IMR-90 (cell line): Measurements from ENCODE around the gene PI4K2B. TPM values are rescaled to one million over a fixed set of nuclear protein-coding genes. Genes with fewer than 3 reads are reported as not detected.

Experiments used
- ATAC-seq: fragments of 200-7000 bp; cut with Tn5 transposase; 2 replicates; pipeline ENCODE4 v1.9.1; 2020; ENCODE audit warnings: low read depth, mild to moderate bottlenecking, moderate library complexity
- BruUV-seq: library from RNA; stranded (reverse); fragments of 400-500 nt; replicated peaks from 2 replicates; lab custom pipeline; 2021; lab: Mats Ljungman, UMichigan
- CTCF ChIA-PET: fragments of 300-600 bp; formaldehyde crosslinking; extraction: SDS; loops from one replicate; lab custom pipeline; 2021; ENCODE audit warnings: antibody characterized with exemption; lab: Yijun Ruan, JAX
- POLR2A ChIA-PET: fragments of 300-600 bp; sonication (Branson Sonifier 250); formaldehyde crosslinking; loops from one replicate; lab custom pipeline; 2022; ENCODE audit warnings: antibody characterized with exemption; ENCODE audit not compliant: unreplicated experiment; lab: Charles Lee
- DNase-seq: peaks from one replicate; pipeline ENCODE4 v3.0.0; 2013
- H2AFZ ChIP-seq: replicated peaks from 2 replicates; pipeline ENCODE3; 2013; ENCODE audit warnings: low read length, mild to moderate bottlenecking; ENCODE audit not compliant: poor library complexity
- H2AK5ac ChIP-seq: 2 replicates; pipeline ENCODE4 v1.6.1; 2013; ENCODE audit warnings: low read depth, low read length, inconsistent platforms
- H2AK9ac ChIP-seq: replicated peaks from 2 replicates; pipeline ENCODE3; 2013; ENCODE audit warnings: mild to moderate bottlenecking, low read depth, low read length, moderate library complexity; ENCODE audit not compliant: poor library complexity
- H2BK120ac ChIP-seq: 2 replicates; pipeline ENCODE4 v1.6.1; 2013; ENCODE audit warnings: low read depth, low read length, inconsistent platforms
- H2BK15ac ChIP-seq: 3 replicates; pipeline ENCODE4 v1.6.1; 2013; ENCODE audit warnings: low read depth, low read length, inconsistent platforms
- H2BK20ac ChIP-seq: 2 replicates; pipeline ENCODE4 v1.6.1; 2013; ENCODE audit warnings: low read depth, mild to moderate bottlenecking, inconsistent platforms, low read length, moderate library complexity
- H2BK5ac ChIP-seq: 2 replicates; pipeline ENCODE4 v1.6.1; 2013; ENCODE audit warnings: mild to moderate bottlenecking, low read depth, low read length, inconsistent platforms; ENCODE audit not compliant: poor library complexity, severe bottlenecking
- H3K14ac ChIP-seq: replicated peaks from 2 replicates; pipeline ENCODE4 v1.6.1; 2013; ENCODE audit warnings: low read depth, low read length, inconsistent platforms
- H3K18ac ChIP-seq: 2 replicates; pipeline ENCODE4 v1.6.1; 2013; ENCODE audit warnings: low read depth, low read length, control low read depth
- H3K23ac ChIP-seq: 2 replicates; pipeline ENCODE4 v1.6.1; 2013; ENCODE audit warnings: low read depth, low read length, inconsistent platforms
- H3K27ac ChIP-seq: 2 replicates; pipeline ENCODE4 v1.5.1; 2013; ENCODE audit warnings: mild to moderate bottlenecking, control low read depth, low read length; ENCODE audit not compliant: insufficient read depth
- H3K27me3 ChIP-seq: 2 replicates; pipeline ENCODE4 v1.6.1; 2013; ENCODE audit warnings: low read length; ENCODE audit not compliant: control insufficient read depth, insufficient read depth
- H3K36me3 ChIP-seq: 2 replicates; pipeline ENCODE4 v1.6.1; 2013; ENCODE audit warnings: low read length, mixed read lengths; ENCODE audit not compliant: control insufficient read depth, insufficient read depth
- H3K4ac ChIP-seq: 2 replicates; pipeline ENCODE4 v1.6.1; 2013; ENCODE audit warnings: low read depth, low read length, inconsistent platforms
- H3K4me1 ChIP-seq: 2 replicates; pipeline ENCODE4 v1.6.1; 2013; ENCODE audit warnings: low read length, mixed read lengths; ENCODE audit not compliant: control insufficient read depth, insufficient read depth
- H3K4me2 ChIP-seq: 2 replicates; pipeline ENCODE4 v1.6.1; 2013; ENCODE audit warnings: low read depth, mild to moderate bottlenecking, control low read depth, low read length, moderate library complexity
- H3K4me3 ChIP-seq: 2 replicates; pipeline ENCODE4 v1.5.1; 2013; ENCODE audit warnings: low read depth, mild to moderate bottlenecking, control low read depth, low read length, moderate library complexity; ENCODE audit not compliant: insufficient read depth
- H3K56ac ChIP-seq: 2 replicates; pipeline ENCODE4 v1.6.1; 2013; ENCODE audit warnings: low read length, inconsistent platforms; ENCODE audit not compliant: insufficient read depth; ENCODE audit errors: extremely low read depth
- H3K79me1 ChIP-seq, 2 experiments: 2 replicates each; pipeline ENCODE4 v1.6.1; 2013; ENCODE audit warnings: low read length in 2 of 2, inconsistent platforms in 1 of 2, low read depth in 1 of 2
- H3K9ac ChIP-seq: 2 replicates; pipeline ENCODE4 v1.6.1; 2013; ENCODE audit warnings: low read depth, low read length, control low read depth
- H3K9me1 ChIP-seq: 2 replicates; pipeline ENCODE4 v1.6.1; 2013; ENCODE audit warnings: low read length, inconsistent platforms; ENCODE audit not compliant: insufficient read depth
- H3K9me3 ChIP-seq: 2 replicates; pipeline ENCODE4 v1.6.1; 2013; ENCODE audit warnings: low read length; ENCODE audit not compliant: control insufficient read depth, insufficient read depth
- H4K20me1 ChIP-seq: 2 replicates; pipeline ENCODE4 v1.6.1; 2013; ENCODE audit warnings: low read length, inconsistent platforms; ENCODE audit not compliant: insufficient read depth
- H4K5ac ChIP-seq: 2 replicates; pipeline ENCODE4 v1.6.1; 2013; ENCODE audit warnings: mild to moderate bottlenecking, low read depth, low read length, control low read depth
- H4K8ac ChIP-seq, 2 experiments: 2 replicates each; pipeline ENCODE4 v1.6.1; 2013; ENCODE audit warnings: low read depth in 2 of 2, low read length in 2 of 2, control low read depth in 1 of 2, inconsistent platforms in 1 of 2
- H4K91ac ChIP-seq: 2 replicates; pipeline ENCODE4 v1.6.1; 2013; ENCODE audit warnings: low read depth, low read length, inconsistent platforms; ENCODE audit not compliant: insufficient read depth
- BHLHE40 ChIP-seq: fragments of 150-350 bp; IDR thresholded peaks from 2 replicates; pipeline ENCODE4 v1.6.1; 2016; ENCODE audit warnings: mild to moderate bottlenecking, low read depth, low read length
- CEBPB ChIP-seq: IDR thresholded peaks from 2 replicates; pipeline ENCODE4 v1.6.1; 2012; ENCODE audit warnings: low read depth, low read length, improper control_type of control experiment
- CHD1 ChIP-seq: IDR thresholded peaks from 2 replicates; pipeline ENCODE4 v1.6.1; 2012; ENCODE audit warnings: low read depth, low read length, improper control_type of control experiment
- CTCF ChIP-seq: conservative IDR thresholded peaks from 2 replicates; pipeline ENCODE4 v1.5.1; 2012; ENCODE audit warnings: mild to moderate bottlenecking, low read depth, low read length, improper control_type of control experiment
- FOS ChIP-seq: fragments of 150-350 bp; IDR thresholded peaks from 2 replicates; pipeline ENCODE4 v1.6.1; 2016; ENCODE audit warnings: low read depth, low read length
- MAFK ChIP-seq: IDR thresholded peaks from 2 replicates; pipeline ENCODE4 v1.6.1; 2012; ENCODE audit warnings: low read depth, low read length, improper control_type of control experiment
- MAZ ChIP-seq: IDR thresholded peaks from 2 replicates; pipeline ENCODE4 v1.6.1; 2012; ENCODE audit warnings: low read depth, mild to moderate bottlenecking, low read length, improper control_type of control experiment, moderate library complexity, borderline replicate concordance
- MXI1 ChIP-seq: IDR thresholded peaks from 2 replicates; pipeline ENCODE4 v1.6.1; 2012; ENCODE audit warnings: low read depth, mild to moderate bottlenecking, low read length, moderate library complexity, borderline replicate concordance
- NFE2L2 ChIP-seq: fragments of 150-350 bp; IDR thresholded peaks from 2 replicates; pipeline ENCODE4 v1.6.1; 2016; ENCODE audit warnings: low read depth, mild to moderate bottlenecking, low read length
- POLR2A ChIP-seq: IDR thresholded peaks from 2 replicates; pipeline ENCODE4 v1.6.1; 2012; ENCODE audit warnings: mild to moderate bottlenecking, low read depth, low read length
- RAD21 ChIP-seq: IDR thresholded peaks from 2 replicates; pipeline ENCODE4 v1.6.1; 2012; ENCODE audit warnings: low read length, improper control_type of control experiment
- RCOR1 ChIP-seq: IDR thresholded peaks from 2 replicates; pipeline ENCODE4 v1.6.1; 2012; ENCODE audit warnings: mild to moderate bottlenecking, low read length, improper control_type of control experiment; ENCODE audit not compliant: insufficient replicate concordance
- RFX5 ChIP-seq: IDR thresholded peaks from 2 replicates; pipeline ENCODE4 v1.8.0; 2012; ENCODE audit warnings: low read depth, mild to moderate bottlenecking, low read length, moderate library complexity
- SMC3 ChIP-seq: fragments of 150-350 bp; IDR thresholded peaks from 2 replicates; pipeline ENCODE4 v1.6.1; 2016; ENCODE audit warnings: low read depth, mild to moderate bottlenecking, antibody characterized with exemption, low read length, moderate library complexity
- WGBS, 2 experiments: methylation state at CpG; one replicate each; pipeline versions ENCODE4 v1.1.5 to v1.1.7; 2013; ENCODE audit warnings: missing lambda C conversion rate in 2 of 2; ENCODE audit not compliant: insufficient read length in 1 of 2; ENCODE audit errors: extremely low coverage in 2 of 2; 5-methylcytosine and 5-hydroxymethylcytosine counted together
- dilution Hi-C: fragments of 300-500 bp; cut with HindIII; formaldehyde crosslinking; loops from one replicate; pipeline ENCODE4 v1.14.3; 2018; ENCODE audit warnings: low sequenced_read_pairs; ENCODE audit not compliant: unreplicated experiment
- in situ Hi-C: fragments of 300-500 bp; cut with MboI; formaldehyde crosslinking; loops from 3 replicates; pipeline ENCODE4 v1.14.3; 2019; ENCODE audit warnings: low sequenced_read_pairs, inconsistent platforms, mixed read lengths
- intact Hi-C: fragments of 100-400 bp; cut with micrococcal nuclease; formaldehyde crosslinking; loops from 2 replicates; pipeline ENCODE4 v1.10.0; 2022
- polyA plus RNA-seq, 3 experiments: library from polyadenylated mRNA; depleted of rRNA; stranded (reverse); fragments of >200 nt; gene quantifications; 2 replicates each; pipeline ENCODE4 v1.2.3, GENCODE V29; 2012; ENCODE audit warnings: low replicate concordance in 1 of 3
- total RNA-seq: library from RNA; depleted of rRNA; stranded (reverse); fragments of >200 nt; gene quantifications from 2 replicates; pipeline ENCODE4 v1.2.3, GENCODE V29; 2012
- TF ChIP-seq, protein P1 (sequence below): fragments of 150-350 bp; IDR thresholded peaks from 2 replicates; pipeline ENCODE4 v1.6.1; 2016; ENCODE audit warnings: low read depth, mild to moderate bottlenecking, low read length, moderate library complexity, borderline replicate concordance
- TF ChIP-seq, protein P2 (sequence below): fragments of 150-350 bp; IDR thresholded peaks from 2 replicates; pipeline ENCODE4 v1.6.1; 2017; ENCODE audit warnings: mild to moderate bottlenecking, antibody characterized with exemption, low read length, low read depth

Gene PI4K2B
- total and polyA plus RNA-seq, 2 of the 4 experiments (the other 2 are of a cell fraction), result 6.5 to 7.6 TPM

GRCh38 chr4:25299476-25300203 is 65.8 kb downstream of the PI4K2B start:
- Histone ChIP-seq H3K4ac (no peak overlapping the region), H3K27me3 (peaks cover 14% of the 10 kb centered on the region), H3K9me3 (no peaks in the 10 kb centered on the region), H2BK20ac (no peak overlapping the region), H2AK9ac (no peak overlapping the region), H4K91ac (no peak overlapping the region), H3K14ac (no peak overlapping the region), H3K4me1 (no peaks in the 10 kb centered on the region), H2BK15ac (no peak overlapping the region), H3K36me3 (no peaks in the 10 kb centered on the region), H4K20me1 (no peaks in the 10 kb centered on the region), H3K56ac (no peak overlapping the region), H4K8ac (no peak overlapping the region), H2AK5ac (no peak overlapping the region), H3K4me3 (no peak overlapping the region), H2BK120ac (no peak overlapping the region), H3K79me1 (no peaks in the 10 kb centered on the region), H3K18ac (no peak overlapping the region), H4K5ac (no peak overlapping the region), H3K9me1 (no peaks in the 10 kb centered on the region), H3K23ac (no peak overlapping the region), H3K4me2 (no peak overlapping the region), H3K9ac (no peak overlapping the region), H2AFZ (no peak overlapping the region), H2BK5ac (no peak overlapping the region), H3K27ac (no peak overlapping the region)
- ChIA-PET CTCF (interaction anchor here (0.9 to 1.4 kb wide), 2 partner anchors 9 to 12 kb away, joined by 3 to 5 read pairs; no protein-coding TSS in a partner anchor), POLR2A (no interaction called here)
- in situ Hi-C loops, result no loop called here
- ATAC-seq (no peak), DNase-seq (no peak)
- dilution Hi-C loops, result no loop called here
- TF ChIP-seq NFE2L2, result no peak
- TF ChIP-seq, protein P1, sequence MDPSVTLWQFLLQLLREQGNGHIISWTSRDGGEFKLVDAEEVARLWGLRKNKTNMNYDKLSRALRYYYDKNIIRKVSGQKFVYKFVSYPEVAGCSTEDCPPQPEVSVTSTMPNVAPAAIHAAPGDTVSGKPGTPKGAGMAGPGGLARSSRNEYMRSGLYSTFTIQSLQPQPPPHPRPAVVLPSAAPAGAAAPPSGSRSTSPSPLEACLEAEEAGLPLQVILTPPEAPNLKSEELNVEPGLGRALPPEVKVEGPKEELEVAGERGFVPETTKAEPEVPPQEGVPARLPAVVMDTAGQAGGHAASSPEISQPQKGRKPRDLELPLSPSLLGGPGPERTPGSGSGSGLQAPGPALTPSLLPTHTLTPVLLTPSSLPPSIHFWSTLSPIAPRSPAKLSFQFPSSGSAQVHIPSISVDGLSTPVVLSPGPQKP, result no peak
- no peak for TF ChIP-seq MAZ
- no peak for TF ChIP-seq CTCF
- no peak for TF ChIP-seq CEBPB
- no peak for TF ChIP-seq POLR2A
- no peak for TF ChIP-seq BHLHE40
- no peak for TF ChIP-seq MXI1
- no peak for TF ChIP-seq CHD1
- no peak for TF ChIP-seq RFX5
- TF ChIP-seq RCOR1, result no peak
- no peak for TF ChIP-seq MAFK
- no peak for TF ChIP-seq FOS
- no peak for TF ChIP-seq RAD21
- TF ChIP-seq, protein P2, sequence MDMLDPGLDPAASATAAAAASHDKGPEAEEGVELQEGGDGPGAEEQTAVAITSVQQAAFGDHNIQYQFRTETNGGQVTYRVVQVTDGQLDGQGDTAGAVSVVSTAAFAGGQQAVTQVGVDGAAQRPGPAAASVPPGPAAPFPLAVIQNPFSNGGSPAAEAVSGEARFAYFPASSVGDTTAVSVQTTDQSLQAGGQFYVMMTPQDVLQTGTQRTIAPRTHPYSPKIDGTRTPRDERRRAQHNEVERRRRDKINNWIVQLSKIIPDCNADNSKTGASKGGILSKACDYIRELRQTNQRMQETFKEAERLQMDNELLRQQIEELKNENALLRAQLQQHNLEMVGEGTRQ, result no peak
- no peak for TF ChIP-seq SMC3
- no TSS peak for BruUV-seq
- 0% methylated on average over 1 of the region's 10 CpGs; no CpG with 5 or more reads in 1 of the 2 experiments for WGBS, 2 experiments
- intact Hi-C loops, result no loop called here
